ENCODE results near the gene TCF21.

DNA sequence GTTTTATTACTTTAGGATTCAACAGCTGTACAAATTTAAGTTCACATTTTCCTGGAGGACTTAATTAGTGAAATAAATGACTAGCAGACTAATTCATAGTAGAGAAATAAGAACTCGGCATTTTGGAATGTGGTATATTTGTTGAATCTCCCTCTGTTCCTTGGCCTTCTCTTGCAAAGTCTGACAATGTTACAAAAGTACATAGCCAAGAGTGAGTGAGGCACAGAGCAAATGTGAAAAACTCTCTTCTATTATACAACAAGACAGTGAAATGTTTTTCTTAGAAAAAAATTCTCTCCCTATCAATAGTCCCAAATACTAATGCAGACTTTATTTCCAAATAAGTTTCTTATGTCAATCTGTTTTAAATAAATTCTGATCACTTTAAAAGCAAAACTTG is 44.2 kb upstream of the TCF21 start:
- TF ChIP-seq, protein P1, sequence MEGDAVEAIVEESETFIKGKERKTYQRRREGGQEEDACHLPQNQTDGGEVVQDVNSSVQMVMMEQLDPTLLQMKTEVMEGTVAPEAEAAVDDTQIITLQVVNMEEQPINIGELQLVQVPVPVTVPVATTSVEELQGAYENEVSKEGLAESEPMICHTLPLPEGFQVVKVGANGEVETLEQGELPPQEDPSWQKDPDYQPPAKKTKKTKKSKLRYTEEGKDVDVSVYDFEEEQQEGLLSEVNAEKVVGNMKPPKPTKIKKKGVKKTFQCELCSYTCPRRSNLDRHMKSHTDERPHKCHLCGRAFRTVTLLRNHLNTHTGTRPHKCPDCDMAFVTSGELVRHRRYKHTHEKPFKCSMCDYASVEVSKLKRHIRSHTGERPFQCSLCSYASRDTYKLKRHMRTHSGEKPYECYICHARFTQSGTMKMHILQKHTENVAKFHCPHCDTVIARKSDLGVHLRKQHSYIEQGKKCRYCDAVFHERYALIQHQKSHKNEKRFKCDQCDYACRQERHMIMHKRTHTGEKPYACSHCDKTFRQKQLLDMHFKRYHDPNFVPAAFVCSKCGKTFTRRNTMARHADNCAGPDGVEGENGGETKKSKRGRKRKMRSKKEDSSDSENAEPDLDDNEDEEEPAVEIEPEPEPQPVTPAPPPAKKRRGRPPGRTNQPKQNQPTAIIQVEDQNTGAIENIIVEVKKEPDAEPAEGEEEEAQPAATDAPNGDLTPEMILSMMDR (conservative IDR thresholded peaks at IDR 0.05; ENCODE audit: low read length): no peak
- no peak for TF ChIP-seq EZH2phosphoT487 (IDR thresholded peaks at IDR 0.05; ENCODE audit: borderline replicate concordance)
